HG03457 (cell line): ENCODE measurements around the gene PITPNC1.
A peak's percentile ranks its signal among the peaks of the same experiment; 100 is the strongest.

Experiments used
- ATAC-seq: cut with Tn5 transposase; IDR thresholded peaks from one replicate; pipeline ENCODE4 v1.9.1; 2021; ENCODE audit warnings: moderate number of reproducible peaks; ENCODE audit not compliant: unreplicated experiment

PITPNC1 gene

GRCh38 chr17:67532326-67532871, 155.3 kb downstream of the PITPNC1 start:
- no peak for ATAC-seq

DNA sequence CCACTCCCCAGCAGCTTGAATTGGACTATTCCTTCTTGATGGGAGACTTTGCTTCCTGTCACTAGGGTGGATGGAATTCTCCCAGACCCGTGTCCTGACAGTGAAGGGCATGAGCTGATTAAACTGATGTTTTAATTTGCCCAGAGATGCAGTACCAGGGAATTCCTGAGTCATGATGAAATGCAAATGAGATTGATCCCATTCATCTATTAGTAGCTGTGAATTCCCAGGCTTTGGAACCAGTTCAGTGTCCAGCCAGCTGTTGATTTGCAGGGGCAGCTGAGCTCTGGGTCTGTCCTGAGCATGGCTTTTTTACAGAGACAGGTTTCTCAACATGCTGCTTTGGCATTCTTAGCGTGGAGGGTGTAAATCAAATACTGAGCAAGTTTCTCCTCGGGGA, 157.9 kb downstream of the PITPNC1 start:
- no peak for ATAC-seq

- no peak for ATAC-seq
These were observed 165.4 kb downstream of the PITPNC1 start for GRCh38 chr17:67542219-67543114.

DNA sequence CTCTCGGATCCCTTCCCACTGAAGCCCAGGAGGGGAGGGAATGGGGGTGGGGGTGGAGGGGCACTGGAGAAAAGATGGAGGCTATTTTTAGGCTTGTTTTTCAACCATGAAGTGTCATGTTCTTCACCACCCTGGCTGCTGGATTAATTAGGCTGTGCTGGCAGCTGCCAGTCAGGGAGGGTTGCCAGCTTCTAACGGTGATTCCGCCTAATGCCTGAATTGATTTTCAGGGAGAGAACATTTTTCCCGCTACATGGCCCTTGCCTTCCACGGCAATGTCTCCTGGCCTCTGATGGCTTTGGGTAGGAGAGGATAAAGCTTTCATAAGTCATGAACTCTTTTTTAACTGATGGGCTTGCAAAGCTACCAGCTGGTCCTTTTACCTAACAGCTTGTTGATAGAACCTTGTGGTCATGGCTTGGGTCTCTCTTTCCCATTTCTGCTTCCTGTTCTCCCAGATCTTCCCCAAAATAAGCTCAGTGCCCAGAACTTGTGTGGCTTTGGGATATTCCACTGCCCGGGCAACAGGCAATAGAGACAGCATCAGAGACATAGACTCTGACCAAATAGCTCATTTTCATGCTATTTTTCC, 167.4 kb downstream of the PITPNC1 start:
- ATAC-seq, result no peak

DNA sequence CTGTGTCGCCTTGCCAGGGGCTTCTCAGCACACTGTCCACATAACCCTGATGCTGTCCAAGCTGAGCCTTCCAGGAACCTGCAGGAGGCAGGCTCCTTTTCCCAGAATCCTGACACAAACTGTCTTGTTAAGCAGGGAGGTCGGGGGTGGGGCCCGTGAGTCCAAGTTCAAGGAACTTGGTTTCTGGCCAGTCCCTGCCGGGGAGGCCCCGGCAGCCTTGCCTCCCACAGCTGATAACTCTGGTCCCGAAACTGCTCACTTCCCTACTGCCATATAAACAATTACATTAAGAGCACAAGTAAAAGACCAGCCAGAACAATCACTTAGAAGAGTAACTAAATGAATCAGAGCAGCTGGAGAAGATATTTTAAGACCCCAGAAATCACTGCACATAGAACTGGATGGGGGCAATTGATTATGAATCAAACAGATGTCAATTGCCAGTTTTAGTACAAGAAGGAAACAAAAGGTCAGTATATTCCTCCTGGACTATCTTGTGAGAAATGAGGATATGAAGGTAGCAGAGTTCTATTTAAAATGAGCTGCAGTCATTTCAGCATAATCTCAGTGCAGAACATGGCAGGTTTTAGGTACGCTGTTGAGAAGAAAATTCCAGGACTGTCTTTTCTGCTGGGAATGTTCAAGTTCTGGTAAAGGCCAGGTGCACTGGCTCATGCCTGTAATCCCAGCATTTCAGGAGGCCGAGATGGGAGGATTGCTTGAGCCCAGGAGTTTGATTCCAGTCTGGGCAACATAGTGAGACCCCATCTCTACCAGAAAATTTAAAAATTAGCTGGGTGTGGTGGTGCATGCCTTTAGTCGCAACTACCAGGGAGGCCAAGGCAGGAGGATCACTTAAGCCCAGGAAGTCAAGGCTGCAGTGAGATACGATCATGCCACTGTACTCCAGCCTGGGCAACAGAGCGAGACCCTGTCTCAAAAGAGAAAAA, 169.8 kb downstream of the PITPNC1 start:
- ATAC-seq, result peak; percentile 92

DNA sequence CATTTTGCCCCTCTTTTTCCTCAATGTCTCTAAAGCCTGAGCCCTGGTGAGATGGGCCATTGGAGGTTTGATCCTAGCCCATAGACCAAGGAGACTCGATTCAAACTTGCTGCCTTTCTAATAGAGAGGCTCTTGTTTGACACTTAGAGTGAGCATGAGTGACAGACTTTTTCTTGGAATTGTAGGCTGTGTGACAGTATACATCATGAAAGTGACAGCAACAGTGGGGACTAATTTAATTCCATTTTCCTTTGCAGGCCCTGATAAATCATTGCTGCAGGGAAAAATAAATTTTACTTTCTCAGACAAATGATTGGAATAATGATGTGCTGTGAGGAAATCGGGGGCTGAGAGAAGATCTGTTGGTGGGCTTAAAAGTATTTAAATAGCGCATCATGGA, 171.6 kb downstream of the PITPNC1 start:
- ATAC-seq, result no peak

- ATAC-seq, result no peak
These were observed 172.7 kb downstream of the PITPNC1 start for GRCh38 chr17:67549820-67550219.

DNA sequence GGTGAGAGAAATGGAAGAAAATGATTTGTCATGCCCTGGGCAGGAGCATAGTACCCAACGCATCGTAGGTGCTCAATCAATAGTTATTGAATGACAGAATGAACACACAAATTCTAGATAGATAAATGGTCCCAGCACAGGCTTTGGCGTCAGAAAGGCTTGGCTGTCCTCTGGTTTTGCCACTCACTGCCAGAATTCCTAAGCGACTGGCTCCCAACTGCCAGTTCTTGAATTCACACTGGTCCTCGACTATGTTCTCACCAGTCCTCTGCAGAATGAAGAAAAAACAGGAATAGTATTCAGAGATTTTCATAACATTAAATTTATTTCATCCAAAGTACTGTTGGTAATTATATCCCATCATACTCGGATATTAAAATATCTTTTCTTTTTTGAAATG, 177.6 kb downstream of the PITPNC1 start:
- no peak for ATAC-seq

- no peak for ATAC-seq
These were observed 178.8 kb downstream of the PITPNC1 start for GRCh38 chr17:67555855-67556254.

GRCh38 chr17:67557052-67557845, 180.2 kb downstream of the PITPNC1 start:
- ATAC-seq, result no peak

GRCh38 chr17:67557921-67558320, 180.8 kb downstream of the PITPNC1 start:
- no peak for ATAC-seq

- ATAC-seq, result no peak
These were observed 181.8 kb downstream of the PITPNC1 start for GRCh38 chr17:67558740-67559380.

DNA sequence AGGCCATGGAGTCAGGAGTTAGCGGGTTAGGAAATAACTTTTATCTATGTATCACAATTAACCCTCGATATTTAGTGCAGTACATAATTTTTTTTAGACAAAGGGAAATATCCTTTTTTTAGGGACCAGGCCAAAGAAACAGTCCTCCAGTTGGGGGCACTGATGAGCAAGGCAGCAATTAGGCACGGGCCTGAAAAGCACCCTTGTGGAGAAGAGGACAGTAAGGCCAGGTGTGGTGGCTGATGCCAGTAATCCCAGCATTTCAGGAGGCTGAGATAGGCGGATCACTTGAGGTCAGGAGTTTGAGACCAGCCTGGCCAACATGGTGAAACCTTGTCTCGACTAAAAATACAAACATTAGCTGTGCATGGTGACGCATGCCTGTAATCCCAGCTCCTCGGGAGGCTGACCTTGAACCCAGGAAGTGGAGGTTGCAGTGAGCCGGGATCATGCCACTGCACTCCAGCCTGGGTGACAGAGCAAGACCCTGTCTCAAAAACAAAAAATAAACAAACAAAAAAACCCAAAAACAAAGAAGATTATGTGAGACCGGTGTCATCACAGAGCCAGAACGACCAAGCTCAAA, 182.4 kb downstream of the PITPNC1 start:
- no peak for ATAC-seq

DNA sequence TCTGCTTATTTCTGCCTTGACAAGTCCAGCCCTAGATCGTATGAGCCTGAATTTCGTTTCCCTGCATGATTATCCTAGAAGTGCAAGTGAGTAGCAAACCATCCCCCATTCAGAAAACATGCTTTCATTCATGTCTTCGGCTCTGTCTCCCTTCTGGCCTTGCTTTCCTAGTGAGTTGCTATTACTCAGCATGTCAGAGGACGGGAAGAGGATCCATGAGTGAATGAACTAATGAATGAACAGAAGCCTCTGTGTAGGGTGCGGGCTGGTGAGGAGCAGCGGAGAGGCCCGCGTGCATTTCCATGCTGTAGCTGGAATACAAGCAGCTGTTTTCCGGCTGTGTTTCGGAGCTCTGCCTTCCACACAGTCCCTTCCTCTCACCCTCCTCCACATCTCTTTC, 184.9 kb downstream of the PITPNC1 start:
- ATAC-seq, result no peak

DNA sequence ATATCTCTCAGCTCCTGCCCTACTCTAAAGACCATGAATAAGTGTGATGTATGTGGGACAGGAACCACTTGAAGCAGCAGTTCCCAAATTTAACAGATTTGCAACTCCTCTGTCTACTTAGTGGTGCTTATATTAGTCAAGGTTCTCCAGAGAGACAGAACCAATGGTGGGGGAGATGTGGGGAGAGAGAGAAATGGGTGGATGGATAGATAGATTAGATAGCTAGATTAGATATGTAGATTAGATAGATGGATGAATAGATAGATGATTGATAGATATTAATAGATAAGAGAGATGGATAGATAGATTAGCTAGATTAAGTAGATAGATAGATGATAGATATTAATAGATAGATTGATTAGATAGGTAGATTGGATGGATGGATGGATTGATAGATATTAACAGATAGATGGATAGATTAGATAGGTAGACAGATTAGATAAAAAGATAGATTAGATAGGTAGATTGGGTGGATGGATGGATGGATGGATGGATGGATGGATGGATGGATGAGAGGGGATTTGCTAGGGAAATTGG, 186.7 kb downstream of the PITPNC1 start:
- ATAC-seq, result no peak

DNA sequence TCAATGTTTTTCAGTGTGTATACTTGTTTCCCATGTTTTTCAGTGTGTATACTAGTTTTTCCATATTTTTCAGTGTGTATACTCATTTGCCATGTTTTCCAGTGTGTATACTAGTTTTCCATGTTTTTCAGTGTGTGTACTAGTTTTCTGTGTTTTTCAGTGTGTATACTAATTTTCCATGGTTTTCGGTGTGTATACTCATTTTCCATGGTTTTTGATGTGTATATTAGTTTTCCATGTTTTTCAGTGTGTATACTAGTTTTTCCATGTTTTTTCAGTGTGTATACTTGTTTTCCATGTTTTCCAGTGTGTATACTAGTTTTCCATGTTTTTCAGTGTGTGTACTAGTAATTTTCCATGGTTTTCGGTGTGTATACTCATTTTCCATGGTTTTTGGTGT, 188.0 kb downstream of the PITPNC1 start:
- ATAC-seq, result no peak

DNA sequence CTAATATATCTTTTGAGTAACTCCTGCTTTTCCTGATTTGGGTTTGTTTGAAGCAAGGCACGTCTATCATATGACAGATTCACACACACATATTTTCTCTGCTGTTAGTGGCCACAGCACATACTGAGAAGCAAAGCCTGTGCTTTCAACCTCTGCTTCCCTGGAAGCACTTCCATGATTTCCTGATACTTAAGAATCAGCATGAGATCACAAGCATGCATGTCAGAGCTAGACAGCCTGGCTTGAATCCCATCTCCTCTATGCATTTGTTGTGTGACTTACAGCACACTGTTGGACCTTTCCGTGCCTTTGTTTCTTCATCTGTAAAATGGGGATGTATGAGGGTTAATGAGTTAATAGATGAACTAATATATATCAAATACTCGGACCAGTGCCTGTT, 189.6 kb downstream of the PITPNC1 start:
- ATAC-seq, result no peak

- no peak for ATAC-seq
These were observed 192.0 kb downstream of the PITPNC1 start for GRCh38 chr17:67569015-67569451.

DNA sequence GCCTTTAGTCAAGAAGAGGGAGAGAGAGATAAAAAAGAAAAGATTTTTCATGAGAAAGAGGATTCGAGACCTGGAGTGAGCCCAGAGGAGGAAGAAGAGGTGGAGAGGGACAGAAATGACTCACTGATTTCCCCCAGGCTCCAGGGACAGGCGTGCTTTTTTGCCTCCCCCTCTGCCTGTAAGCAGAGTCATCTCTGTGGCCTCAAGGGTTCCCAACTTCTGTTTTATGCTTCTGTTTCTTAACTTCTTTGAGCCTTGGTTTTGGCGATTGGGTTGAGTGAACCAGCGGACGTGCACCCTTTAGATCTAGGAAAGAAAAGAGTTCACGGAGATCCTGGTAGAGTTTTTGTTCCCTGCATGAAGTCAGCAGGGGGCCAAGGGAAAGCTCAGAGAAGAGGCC, 192.8 kb downstream of the PITPNC1 start:
- no peak for ATAC-seq
